Esophagus mucosa (tissue), 1 donor: ENCODE measurements around the gene IGSF22. TPM values are rescaled to one million over a fixed set of nuclear protein-coding genes. Genes with fewer than 3 reads are reported as not detected.
"Not testable (repeated sequence)": the region's sequence is repeated elsewhere in the genome, so short reads cannot be mapped to it uniquely, and the experiment has no call there.

Experiments
- ATAC-seq: fragments of 200-7000 bp; cut with Tn5 transposase; one replicate; pipeline ENCODE4 v1.9.1; 2020
- total RNA-seq: library from RNA; stranded (reverse); gene quantifications from one replicate; pipeline ENCODE4 v1.2.4, GENCODE V29; 2023
- donor health status: DM: yes; HTN: yes; CAD: no.

The IGSF22 gene
- total RNA-seq, 1 donor from 2014 or later = not detected

DNA sequence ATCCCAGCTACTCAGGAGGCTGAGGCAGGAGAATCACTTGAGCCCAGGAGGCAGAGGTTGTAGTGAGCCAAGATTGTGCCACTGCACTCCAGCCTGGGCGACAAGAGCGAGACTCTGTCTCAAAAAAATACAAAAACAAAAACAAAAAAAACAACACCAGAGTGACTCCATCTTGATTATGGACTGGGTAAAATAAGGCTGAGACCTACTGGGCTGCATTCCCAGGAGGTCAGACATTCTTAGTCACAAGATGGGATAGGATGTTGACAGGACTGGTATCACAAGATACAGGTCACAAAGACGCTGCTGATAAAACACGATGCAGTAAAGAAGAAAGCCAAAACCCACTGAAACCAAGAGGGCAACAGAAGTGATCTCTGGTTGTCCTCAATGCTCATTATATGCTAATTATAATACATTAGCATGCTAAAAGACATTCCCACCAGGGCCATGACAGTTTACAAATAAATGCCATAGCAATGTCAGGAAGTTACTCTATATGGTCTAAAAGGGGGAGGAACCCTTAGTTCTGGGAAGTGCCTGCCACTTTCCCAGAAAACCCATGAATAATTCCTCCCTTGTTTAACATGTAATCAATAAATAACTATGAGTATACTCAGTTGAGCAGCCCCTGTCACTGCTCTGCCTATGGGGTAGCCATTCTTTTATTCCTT is 34.4 kb downstream of the IGSF22 start:
- ATAC-seq = not testable (repeated sequence)

DNA sequence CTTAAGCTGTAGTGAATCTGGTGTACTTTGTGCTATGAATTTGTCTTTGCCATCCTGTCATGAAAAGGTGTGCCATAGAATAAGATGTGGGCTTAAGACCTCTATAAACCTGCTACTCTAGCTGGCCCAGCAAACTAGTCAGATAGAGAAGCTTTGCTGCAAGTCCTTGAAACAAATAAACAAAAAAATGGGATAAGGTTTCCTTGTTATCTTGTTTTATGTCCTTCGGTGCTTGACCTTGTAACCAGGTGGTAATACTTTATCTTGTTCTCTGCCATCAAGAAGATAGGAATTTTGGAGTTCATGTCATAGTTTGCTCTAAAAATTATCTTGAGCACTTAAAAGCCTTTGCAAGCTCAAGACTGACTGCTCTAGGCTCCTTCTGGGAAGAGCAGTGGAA is 41.7 kb downstream of the IGSF22 start:
- no peak for ATAC-seq

- no peak for ATAC-seq
Measured at GRCh38 chr11:18682466-18682865, 43.5 kb downstream of the IGSF22 start.

DNA sequence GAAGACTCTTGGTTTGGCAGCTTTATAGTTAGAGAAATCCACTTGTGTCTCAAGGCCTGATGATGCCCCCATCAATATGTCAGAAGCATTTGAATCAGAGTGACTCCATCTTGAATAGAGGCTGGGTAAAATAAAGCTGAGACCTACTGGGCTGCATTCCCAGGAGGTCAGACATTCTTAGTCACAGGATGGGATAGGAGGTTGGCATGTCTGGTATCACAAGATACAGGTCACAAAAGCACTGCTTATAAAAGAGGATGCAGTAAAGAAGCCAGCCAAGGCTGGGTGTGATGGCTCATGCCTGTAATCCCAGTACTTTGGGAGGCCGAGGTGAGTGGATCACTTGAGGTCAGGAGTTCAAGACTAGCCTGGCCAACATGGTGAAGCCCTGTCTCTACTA is 44.0 kb downstream of the IGSF22 start:
- peak; percentile 71 for ATAC-seq

DNA sequence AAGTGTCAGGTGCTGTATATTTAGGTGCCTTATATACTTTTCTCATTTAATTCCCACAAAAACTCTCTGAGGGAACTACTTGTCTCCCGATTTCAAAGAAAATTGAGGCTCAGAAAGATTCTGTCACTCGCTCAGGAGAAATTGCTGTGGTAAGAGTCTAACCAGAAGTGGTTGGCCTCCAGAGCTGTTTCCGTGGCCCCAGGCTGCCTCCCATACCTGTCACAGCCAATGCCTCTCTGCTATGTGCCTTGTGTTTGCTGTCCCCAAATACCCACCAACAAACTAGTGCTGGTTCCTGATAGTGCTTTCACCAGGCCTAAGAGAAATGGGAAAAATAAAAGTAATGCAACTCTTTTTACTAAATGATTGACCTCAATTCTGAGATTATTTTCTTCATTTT is 48.4 kb downstream of the IGSF22 start:
- no peak for ATAC-seq

GRCh38 chr11:18676803-18677202 is 49.2 kb downstream of the IGSF22 start:
- ATAC-seq = peak; percentile 91

DNA sequence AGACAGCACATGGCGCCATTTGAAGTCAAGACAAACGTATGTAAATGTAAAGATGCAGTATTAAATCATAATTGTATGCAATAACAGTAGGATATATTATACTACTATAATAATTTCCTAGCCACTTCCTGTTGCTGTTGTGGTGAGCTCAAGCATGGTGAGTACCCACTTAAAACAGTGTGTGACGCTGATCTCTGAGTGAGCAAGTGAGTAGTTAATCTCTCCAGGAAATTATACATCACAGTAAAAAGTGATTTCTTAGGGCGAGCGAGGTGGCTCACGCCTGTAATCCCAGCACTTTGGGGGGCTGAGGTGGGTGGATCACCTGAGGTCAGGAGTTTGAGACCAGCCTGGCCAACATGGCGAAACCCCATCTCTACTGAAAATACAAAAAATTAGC is 53.8 kb downstream of the IGSF22 start:
- ATAC-seq = not testable (repeated sequence)

GRCh38 chr11:18671246-18671645 is 54.7 kb downstream of the IGSF22 start:
- ATAC-seq = no peak

GRCh38 chr11:18669711-18670110 is 56.3 kb downstream of the IGSF22 start:
- ATAC-seq = no peak

DNA sequence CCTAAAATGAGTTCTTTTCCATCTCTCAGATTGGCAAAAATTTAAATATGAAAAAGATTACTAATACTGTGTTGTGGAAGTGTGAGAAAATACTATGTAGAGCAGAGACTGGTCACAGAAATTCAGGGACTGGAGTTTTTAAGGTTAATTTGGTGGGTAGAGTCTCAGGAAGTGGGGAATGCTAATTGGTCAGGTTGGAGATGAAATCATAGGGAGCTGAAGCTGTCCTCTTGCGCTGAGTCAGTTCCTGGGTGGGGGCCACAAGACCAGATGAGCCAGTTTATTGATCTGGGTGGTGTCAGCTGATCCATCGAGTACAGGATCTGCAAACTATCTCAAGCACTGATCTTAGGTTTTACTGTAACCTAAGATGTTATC is 56.8 kb downstream of the IGSF22 start:
- ATAC-seq = no peak

GRCh38 chr11:18668131-18668530 is 57.9 kb downstream of the IGSF22 start:
- ATAC-seq = no peak

DNA sequence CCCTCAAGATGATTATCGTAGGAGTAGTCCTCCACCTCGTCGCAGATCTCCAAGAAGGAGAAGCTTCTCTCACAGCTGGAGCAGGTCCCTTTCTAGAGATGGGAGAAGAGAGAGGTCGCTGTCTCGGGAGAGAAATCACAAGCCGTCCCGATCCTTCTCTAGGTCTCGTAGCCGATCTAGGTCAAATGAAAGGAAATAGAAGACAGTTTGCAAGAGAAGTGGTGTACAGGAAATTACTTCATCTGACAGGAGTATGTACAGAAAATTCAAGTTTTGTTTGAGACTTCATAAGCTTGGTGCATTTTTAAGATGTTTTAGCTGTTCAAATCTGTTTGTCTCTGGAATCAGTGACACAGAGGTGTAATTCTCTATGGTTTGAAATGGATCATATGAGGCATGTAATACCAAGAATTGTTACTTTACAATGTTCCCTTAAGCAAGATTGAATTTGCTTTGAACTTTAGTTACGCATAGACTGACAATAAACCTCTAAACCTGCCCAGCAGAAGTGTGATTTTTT is 60.6 kb downstream of the IGSF22 start:
- ATAC-seq = not testable (repeated sequence)

DNA sequence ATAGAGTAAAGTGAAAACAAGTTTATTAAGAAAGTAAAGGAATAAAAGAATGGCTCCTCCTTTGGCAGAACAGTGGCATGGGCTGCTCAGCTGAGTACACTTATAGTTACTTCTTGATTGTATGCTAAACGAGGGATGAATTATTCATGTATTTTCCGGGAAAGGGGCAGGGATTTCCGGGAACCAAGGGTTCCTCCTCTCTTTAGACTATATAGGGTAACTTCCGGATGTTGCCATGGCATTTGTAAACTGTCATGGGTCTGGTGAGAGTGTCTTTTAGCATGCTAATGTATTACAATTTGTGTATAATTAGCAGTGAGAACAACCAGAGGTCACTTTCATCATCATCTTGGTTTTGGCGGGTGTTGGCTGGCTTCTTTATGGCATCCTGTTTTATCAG is 68.3 kb downstream of the IGSF22 start:
- ATAC-seq = no peak

Other genes with a start within 250 kb of the IGSF22 start
- gene TSG101, start 199.2 kb downstream of the IGSF22 start, total RNA-seq = 52.9 TPM
- gene UEVLD, start 137.5 kb downstream of the IGSF22 start, total RNA-seq = 20.1 TPM
- gene MISFA, start 126.4 kb downstream of the IGSF22 start, total RNA-seq = 2.6 TPM
- gene SPTY2D1, start 91.8 kb downstream of the IGSF22 start, total RNA-seq = 14.4 TPM
- gene TMEM86A, start 27.4 kb downstream of the IGSF22 start, total RNA-seq = 1.1 TPM
- gene PTPN5, start 65.6 kb upstream of the IGSF22 start, total RNA-seq = not detected
- gene MRGPRX1, start 213.2 kb upstream of the IGSF22 start, total RNA-seq = not detected